Stimulated activated effector memory CD8-positive, alpha-beta T cell treated with anti-CD3 and anti-CD28 coated beads, Interleukin-12 subunit alpha, Interleukin-12 subunit beta, amount 100 ng/mL, for 72 hours (primary cell): ENCODE data around the gene CCDC88C.

ENCODE experiments used
- ATAC-seq: fragments of 150-1000 bp; cut with Tn5 transposase; 2 replicates; pipeline ENCODE4 v1.10.0; 2021
- DNase-seq, 2 donors: peaks; one replicate each; pipeline ENCODE4 v3.0.0; 2021 to 2022; ENCODE audit warnings: low spot score in 2 of 2
- H3K27ac Mint-ChIP-seq: one replicate; pipeline ENCODE4 v1.8.0; 2022; ENCODE audit warnings: mild to moderate bottlenecking, mixed read lengths
- H3K36me3 Mint-ChIP-seq: one replicate; pipeline ENCODE4 v1.8.0; 2022; ENCODE audit warnings: mild to moderate bottlenecking, mixed read lengths
- H3K4me1 Mint-ChIP-seq: one replicate; pipeline ENCODE4 v1.8.0; 2022; ENCODE audit warnings: mixed read lengths
- H3K4me3 Mint-ChIP-seq: one replicate; pipeline ENCODE4 v1.8.0; 2022; ENCODE audit warnings: mild to moderate bottlenecking, mixed read lengths
- H3K9me3 Mint-ChIP-seq: one replicate; pipeline ENCODE4 v1.8.0; 2022; ENCODE audit warnings: mixed read lengths

Gene CCDC88C

GRCh38 chr14:91330856-91331255, 86.8 kb downstream of the CCDC88C start:
- ATAC-seq (peak; percentile 36), DNase-seq (no peak)
- H3K4me1 Mint-ChIP-seq = peaks cover 80% of the 10 kb centered on the region
- peak overlapping the region; percentile 98 for H3K27ac Mint-ChIP-seq
- no peaks in the 10 kb centered on the region for H3K9me3 Mint-ChIP-seq
- H3K36me3 Mint-ChIP-seq = peaks cover 100% of the 10 kb centered on the region
- peak overlapping the region; percentile 46 for H3K4me3 Mint-ChIP-seq

- no peak for DNase-seq
- peaks cover 80% of the 10 kb centered on the region for H3K4me1 Mint-ChIP-seq
- H3K36me3 Mint-ChIP-seq = peaks cover 100% of the 10 kb centered on the region
- H3K4me3 Mint-ChIP-seq = peak overlapping the region; percentile 46
- H3K9me3 Mint-ChIP-seq = no peaks in the 10 kb centered on the region
- peak overlapping the region; percentile 98 for H3K27ac Mint-ChIP-seq
- ATAC-seq = no peak
These were observed 87.4 kb downstream of the CCDC88C start for GRCh38 chr14:91330096-91330696.

- Mint-ChIP-seq H3K27ac (peak overlapping the region; percentile 98), H3K9me3 (no peaks in the 10 kb centered on the region), H3K4me3 (peak overlapping the region; percentile 46), H3K36me3 (peaks cover 100% of the 10 kb centered on the region), H3K4me1 (peaks cover 86% of the 10 kb centered on the region)
- no peak for DNase-seq
- no peak for ATAC-seq
These were observed 88.1 kb downstream of the CCDC88C start for GRCh38 chr14:91329486-91330014.

GRCh38 chr14:91328313-91329050, 89.1 kb downstream of the CCDC88C start:
- Mint-ChIP-seq H3K4me1 (peaks cover 97% of the 10 kb centered on the region), H3K27ac (peak overlapping the region; percentile 98), H3K4me3 (no peak overlapping the region), H3K36me3 (peaks cover 100% of the 10 kb centered on the region), H3K9me3 (no peaks in the 10 kb centered on the region)
- no peak for DNase-seq
- ATAC-seq = no peak

GRCh38 chr14:91327661-91328312, 89.8 kb downstream of the CCDC88C start:
- no peak for DNase-seq
- Mint-ChIP-seq H3K27ac (peak overlapping the region; percentile 98), H3K9me3 (no peaks in the 10 kb centered on the region), H3K4me3 (no peak overlapping the region), H3K4me1 (peaks cover 98% of the 10 kb centered on the region), H3K36me3 (peaks cover 100% of the 10 kb centered on the region)
- ATAC-seq = no peak

- Mint-ChIP-seq H3K9me3 (no peaks in the 10 kb centered on the region), H3K4me3 (no peak overlapping the region), H3K36me3 (peaks cover 100% of the 10 kb centered on the region)
These were observed 90.4 kb downstream of the CCDC88C start for GRCh38 chr14:91327250-91327595.

GRCh38 chr14:91326514-91327249, 90.9 kb downstream of the CCDC88C start:
- peak overlapping the region; percentile 98 for H3K27ac Mint-ChIP-seq
- DNase-seq (no peak), ATAC-seq (no peak)
- H3K9me3 Mint-ChIP-seq = no peaks in the 10 kb centered on the region
- H3K36me3 Mint-ChIP-seq = peaks cover 100% of the 10 kb centered on the region
- H3K4me3 Mint-ChIP-seq = peak overlapping the region; percentile 84
- peaks cover 94% of the 10 kb centered on the region for H3K4me1 Mint-ChIP-seq

More at GRCh38 chr14:91327250-91327595, 90.4 kb downstream of the CCDC88C start:
- DNase-seq (no peak), ATAC-seq (no peak)
- Mint-ChIP-seq H3K27ac (peak overlapping the region; percentile 98), H3K4me1 (peaks cover 94% of the 10 kb centered on the region)

GRCh38 chr14:91324606-91325575, 92.7 kb downstream of the CCDC88C start:
- Mint-ChIP-seq H3K4me1 (peaks cover 87% of the 10 kb centered on the region), H3K27ac (peak overlapping the region; percentile 98), H3K36me3 (peaks cover 100% of the 10 kb centered on the region), H3K9me3 (no peaks in the 10 kb centered on the region), H3K4me3 (peak overlapping the region; percentile 84)
- no peak for DNase-seq
- peak; percentile 9 for ATAC-seq

GRCh38 chr14:91323671-91324605, 93.7 kb downstream of the CCDC88C start:
- Mint-ChIP-seq H3K4me3 (peak overlapping the region; percentile 84), H3K27ac (peak overlapping the region; percentile 98), H3K9me3 (no peaks in the 10 kb centered on the region), H3K36me3 (peaks cover 100% of the 10 kb centered on the region), H3K4me1 (peaks cover 87% of the 10 kb centered on the region)
- DNase-seq (peak; percentile 96 to 99), ATAC-seq (peak; percentile 88)

GRCh38 chr14:91323031-91323430, 94.6 kb downstream of the CCDC88C start:
- Mint-ChIP-seq H3K4me3 (peak overlapping the region; percentile 84), H3K27ac (peak overlapping the region; percentile 98), H3K36me3 (peaks cover 100% of the 10 kb centered on the region), H3K4me1 (peaks cover 87% of the 10 kb centered on the region), H3K9me3 (no peaks in the 10 kb centered on the region)
- DNase-seq (no peak), ATAC-seq (no peak)

- peak overlapping the region; percentile 98 for H3K27ac Mint-ChIP-seq
- H3K36me3 Mint-ChIP-seq = peaks cover 100% of the 10 kb centered on the region
- DNase-seq (no peak), ATAC-seq (no peak)
- H3K4me1 Mint-ChIP-seq = peaks cover 87% of the 10 kb centered on the region
- H3K9me3 Mint-ChIP-seq = no peaks in the 10 kb centered on the region
- no peak overlapping the region for H3K4me3 Mint-ChIP-seq
These were observed 95.0 kb downstream of the CCDC88C start for GRCh38 chr14:91322623-91323022.

- no peak overlapping the region for H3K4me3 Mint-ChIP-seq
- peaks cover 100% of the 10 kb centered on the region for H3K36me3 Mint-ChIP-seq
- H3K4me1 Mint-ChIP-seq = peaks cover 88% of the 10 kb centered on the region
- H3K9me3 Mint-ChIP-seq = no peaks in the 10 kb centered on the region
- ATAC-seq = no peak
- DNase-seq = no peak
- peak overlapping the region; percentile 87 for H3K27ac Mint-ChIP-seq
These were observed 96.5 kb downstream of the CCDC88C start for GRCh38 chr14:91321131-91321530.

GRCh38 chr14:91320266-91320665, 97.4 kb downstream of the CCDC88C start:
- peaks cover 88% of the 10 kb centered on the region for H3K4me1 Mint-ChIP-seq
- H3K36me3 Mint-ChIP-seq = peaks cover 100% of the 10 kb centered on the region
- no peaks in the 10 kb centered on the region for H3K9me3 Mint-ChIP-seq
- peak overlapping the region; percentile 87 for H3K27ac Mint-ChIP-seq
- DNase-seq (no peak), ATAC-seq (no peak)
- no peak overlapping the region for H3K4me3 Mint-ChIP-seq
